ENCODE measurements around the gene USP48.
"Not testable (repeated sequence)": the region's sequence is repeated elsewhere in the genome, so short reads cannot be mapped to it uniquely, and the experiment has no call there.

Gene USP48

GRCh38 chr1:21782868-21783678 lies at the start of gene USP48:
USP48 (minus strand) TSS chr1:21783149; CDS start chr1:21782957, 192 bp downstream.
- peak within 1 kb of the TSS; percentile 96 for H3K4me3 ChIP-seq (ENCODE audit: low read depth, low read length)

- no peak overlapping the region for H3K4me3 ChIP-seq (ENCODE audit: low read depth, low read length)
Observed at GRCh38 chr1:21831454-21831970, 48.6 kb upstream of the USP48 start.

- H3K4me3 ChIP-seq (ENCODE audit: low read depth, low read length): no peak overlapping the region
Observed at GRCh38 chr1:21830792-21831453, 48.0 kb upstream of the USP48 start.

- no peak overlapping the region for H3K4me3 ChIP-seq (ENCODE audit: low read depth, low read length)
Observed at GRCh38 chr1:21829294-21829693, 46.3 kb upstream of the USP48 start.

GRCh38 chr1:21828506-21829210 lies 45.7 kb upstream of the USP48 start:
- H3K4me3 ChIP-seq (ENCODE audit: low read depth, low read length): no peak overlapping the region

GRCh38 chr1:21828075-21828474 lies 45.1 kb upstream of the USP48 start:
- no peak overlapping the region for H3K4me3 ChIP-seq (ENCODE audit: low read depth, low read length)

- no peak overlapping the region for H3K4me3 ChIP-seq (ENCODE audit: low read depth, low read length)
Observed at GRCh38 chr1:21827141-21827679, 44.3 kb upstream of the USP48 start.

- not testable (repeated sequence) for H3K4me3 ChIP-seq (ENCODE audit: low read depth, low read length)
Observed at GRCh38 chr1:21826694-21827093, 43.7 kb upstream of the USP48 start.

GRCh38 chr1:21825393-21825792 lies 42.4 kb upstream of the USP48 start:
- H3K4me3 ChIP-seq (ENCODE audit: low read depth, low read length): no peak overlapping the region

- no peak overlapping the region for H3K4me3 ChIP-seq (ENCODE audit: low read depth, low read length)
Observed at GRCh38 chr1:21824926-21825325, 42.0 kb upstream of the USP48 start.

GRCh38 chr1:21823980-21824702 lies 41.2 kb upstream of the USP48 start:
- H3K4me3 ChIP-seq (ENCODE audit: low read depth, low read length): no peak overlapping the region

GRCh38 chr1:21823206-21823979 lies 40.4 kb upstream of the USP48 start:
- H3K4me3 ChIP-seq (ENCODE audit: low read depth, low read length): no peak overlapping the region

- no peak overlapping the region for H3K4me3 ChIP-seq (ENCODE audit: low read depth, low read length)
Observed at GRCh38 chr1:21822349-21822748, 39.4 kb upstream of the USP48 start.

- no peak overlapping the region for H3K4me3 ChIP-seq (ENCODE audit: low read depth, low read length)
Observed at GRCh38 chr1:21821385-21822019, 38.6 kb upstream of the USP48 start.

- no peak overlapping the region for H3K4me3 ChIP-seq (ENCODE audit: low read depth, low read length)
Observed at GRCh38 chr1:21820597-21821232, 37.8 kb upstream of the USP48 start.

GRCh38 chr1:21818656-21819055 lies 35.7 kb upstream of the USP48 start:
- no peak overlapping the region for H3K4me3 ChIP-seq (ENCODE audit: low read depth, low read length)

- H3K4me3 ChIP-seq (ENCODE audit: low read depth, low read length): no peak overlapping the region
Observed at GRCh38 chr1:21816602-21817302, 33.8 kb upstream of the USP48 start.

- H3K4me3 ChIP-seq (ENCODE audit: low read depth, low read length): no peak overlapping the region
Observed at GRCh38 chr1:21815724-21816321, 32.9 kb upstream of the USP48 start.
